BE2C (cell line): ENCODE measurements around the gene ADGRL3.

ENCODE experiments used
- DNase-seq: peaks from one replicate; pipeline ENCODE4 v3.0.0-alpha.2; 2020
- H3K27me3 ChIP-seq: fragments of 250-450 bp; sonication (Bioruptor Pico); 2 replicates; pipeline ENCODE4 v1.5.1; 2020; ENCODE audit warnings: mild to moderate bottlenecking
- H3K36me3 ChIP-seq: fragments of 250-450 bp; sonication (Bioruptor Pico); 2 replicates; pipeline ENCODE4 v1.5.1; 2020; ENCODE audit warnings: mild to moderate bottlenecking
- H3K4me1 ChIP-seq: fragments of 250-450 bp; sonication (Bioruptor Pico); 2 replicates; pipeline ENCODE4 v1.5.1; 2020
- H3K4me3 ChIP-seq: 2 replicates; pipeline ENCODE4 v1.5.1; 2011; ENCODE audit warnings: low read depth, low read length
- H3K9me3 ChIP-seq: fragments of 250-450 bp; sonication (Bioruptor Pico); 2 replicates; pipeline ENCODE4 v1.5.1; 2020
- TF ChIP-seq, protein P1 (sequence below): IDR thresholded peaks from 2 replicates; pipeline ENCODE4 v1.5.1; 2012; ENCODE audit warnings: mild to moderate bottlenecking, low read depth, low read length

Gene ADGRL3

DNA sequence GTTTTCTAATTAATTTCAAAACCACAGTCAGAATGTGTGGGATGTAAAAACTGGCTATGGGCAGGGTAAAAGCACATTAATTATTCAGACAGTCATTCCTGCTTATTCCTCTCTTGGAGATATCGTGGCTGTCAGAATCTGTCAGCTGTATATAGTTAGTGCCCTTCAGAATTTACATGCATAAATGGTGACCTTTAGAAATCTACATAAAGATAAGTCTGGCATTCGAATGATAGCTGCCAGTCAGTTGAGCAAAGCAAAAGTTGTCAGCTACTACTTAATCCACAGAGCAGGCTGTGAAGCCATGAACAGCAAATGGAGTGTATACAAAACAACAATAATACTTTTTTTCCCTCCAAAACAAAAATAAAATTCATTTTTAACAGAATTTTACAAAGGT, 189.5 kb downstream of the ADGRL3 start:
- no peaks in the 10 kb centered on the region for H3K9me3 ChIP-seq
- no peak for DNase-seq
- H3K4me1 ChIP-seq: no peaks in the 10 kb centered on the region
- no peaks in the 10 kb centered on the region for H3K27me3 ChIP-seq
- TF ChIP-seq, protein P1, sequence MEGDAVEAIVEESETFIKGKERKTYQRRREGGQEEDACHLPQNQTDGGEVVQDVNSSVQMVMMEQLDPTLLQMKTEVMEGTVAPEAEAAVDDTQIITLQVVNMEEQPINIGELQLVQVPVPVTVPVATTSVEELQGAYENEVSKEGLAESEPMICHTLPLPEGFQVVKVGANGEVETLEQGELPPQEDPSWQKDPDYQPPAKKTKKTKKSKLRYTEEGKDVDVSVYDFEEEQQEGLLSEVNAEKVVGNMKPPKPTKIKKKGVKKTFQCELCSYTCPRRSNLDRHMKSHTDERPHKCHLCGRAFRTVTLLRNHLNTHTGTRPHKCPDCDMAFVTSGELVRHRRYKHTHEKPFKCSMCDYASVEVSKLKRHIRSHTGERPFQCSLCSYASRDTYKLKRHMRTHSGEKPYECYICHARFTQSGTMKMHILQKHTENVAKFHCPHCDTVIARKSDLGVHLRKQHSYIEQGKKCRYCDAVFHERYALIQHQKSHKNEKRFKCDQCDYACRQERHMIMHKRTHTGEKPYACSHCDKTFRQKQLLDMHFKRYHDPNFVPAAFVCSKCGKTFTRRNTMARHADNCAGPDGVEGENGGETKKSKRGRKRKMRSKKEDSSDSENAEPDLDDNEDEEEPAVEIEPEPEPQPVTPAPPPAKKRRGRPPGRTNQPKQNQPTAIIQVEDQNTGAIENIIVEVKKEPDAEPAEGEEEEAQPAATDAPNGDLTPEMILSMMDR: no peak
- H3K4me3 ChIP-seq: no peak overlapping the region
- H3K36me3 ChIP-seq: no peaks in the 10 kb centered on the region

DNA sequence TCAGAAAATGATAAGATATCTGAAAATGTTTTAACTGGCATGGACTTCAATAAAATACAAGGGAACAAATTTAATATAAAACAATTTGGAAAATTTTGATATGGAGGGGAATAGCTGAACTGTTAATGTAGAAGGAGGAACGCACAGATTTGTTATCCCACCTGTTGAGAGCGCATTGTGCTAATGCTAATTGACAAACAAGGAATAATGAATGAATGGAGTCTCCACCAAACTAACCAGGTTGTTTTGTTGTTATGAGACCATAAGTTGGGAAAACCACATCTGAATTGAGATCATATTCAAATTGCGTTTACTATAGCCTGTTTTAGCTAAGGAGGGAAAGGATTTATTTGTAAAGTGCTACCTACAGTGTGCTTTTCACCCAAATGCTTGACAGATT, 195.6 kb downstream of the ADGRL3 start:
- TF ChIP-seq, protein P1: no peak
- H3K27me3 ChIP-seq: no peaks in the 10 kb centered on the region
- no peaks in the 10 kb centered on the region for H3K4me1 ChIP-seq
- H3K36me3 ChIP-seq: no peaks in the 10 kb centered on the region
- H3K4me3 ChIP-seq: no peak overlapping the region
- DNase-seq: no peak
- H3K9me3 ChIP-seq: no peaks in the 10 kb centered on the region

GRCh38 chr4:61397174-61397573, 197.0 kb downstream of the ADGRL3 start:
- Histone ChIP-seq H3K4me3 (no peak overlapping the region), H3K27me3 (no peaks in the 10 kb centered on the region), H3K9me3 (no peaks in the 10 kb centered on the region), H3K4me1 (no peaks in the 10 kb centered on the region), H3K36me3 (no peaks in the 10 kb centered on the region)
- no peak for DNase-seq
- TF ChIP-seq, protein P1: no peak

DNA sequence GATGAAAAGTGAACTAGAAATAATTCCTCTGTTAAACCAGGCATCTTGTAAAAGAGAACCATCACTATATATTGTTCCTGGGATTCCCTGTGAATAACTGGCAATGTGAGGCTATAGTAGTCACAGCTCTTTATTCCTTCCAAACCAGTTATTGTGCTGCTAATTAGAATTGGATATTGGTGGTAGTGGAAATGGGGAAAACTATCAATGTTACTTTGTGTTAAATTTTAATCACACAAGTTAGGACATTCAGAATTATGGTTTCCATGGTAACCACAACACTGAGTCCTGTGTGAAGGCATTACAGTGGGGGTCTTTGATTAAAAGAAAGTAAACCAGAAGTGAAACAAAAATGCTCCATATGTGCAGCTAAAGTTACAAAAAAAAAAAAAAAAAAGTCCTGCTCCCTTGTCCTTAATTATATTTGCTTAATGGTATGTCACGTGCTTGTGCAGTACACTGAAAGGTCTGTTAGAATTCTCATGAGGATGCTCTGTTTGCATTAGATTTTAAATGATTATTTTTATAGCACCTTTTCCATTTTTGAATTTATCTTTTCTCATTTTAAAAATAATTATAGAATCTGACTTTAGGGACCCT, 200.4 kb downstream of the ADGRL3 start:
- Histone ChIP-seq H3K36me3 (no peaks in the 10 kb centered on the region), H3K4me3 (no peak overlapping the region), H3K4me1 (no peaks in the 10 kb centered on the region), H3K27me3 (no peaks in the 10 kb centered on the region), H3K9me3 (no peaks in the 10 kb centered on the region)
- TF ChIP-seq, protein P1: no peak
- no peak for DNase-seq

- H3K4me1 ChIP-seq: no peaks in the 10 kb centered on the region
- no peak overlapping the region for H3K4me3 ChIP-seq
- H3K9me3 ChIP-seq: no peaks in the 10 kb centered on the region
- TF ChIP-seq, protein P1: no peak
- DNase-seq: no peak
- no peaks in the 10 kb centered on the region for H3K36me3 ChIP-seq
- no peaks in the 10 kb centered on the region for H3K27me3 ChIP-seq
These were observed 201.6 kb downstream of the ADGRL3 start for GRCh38 chr4:61401771-61402170.

- Histone ChIP-seq H3K9me3 (no peaks in the 10 kb centered on the region), H3K36me3 (no peaks in the 10 kb centered on the region), H3K27me3 (no peaks in the 10 kb centered on the region), H3K4me3 (no peak overlapping the region), H3K4me1 (no peaks in the 10 kb centered on the region)
- TF ChIP-seq, protein P1: no peak
- no peak for DNase-seq
These were observed 205.2 kb downstream of the ADGRL3 start for GRCh38 chr4:61405307-61405706.
